ENCODE data around the gene IGSF21.

Gene IGSF21

GRCh38 chr1:18132022-18132710 is 24.6 kb downstream of the IGSF21 start:
- no peak for DNase-seq
- no peaks in the 10 kb centered on the region for H3K4me1 ChIP-seq (ENCODE audit: control insufficient read depth in 1 of 2, insufficient read depth in 2 of 2, low read length in 2 of 2)
- no peaks in the 10 kb centered on the region for H3K36me3 ChIP-seq (ENCODE audit: control insufficient read depth in 1 of 2, insufficient read depth in 2 of 2, low read length in 2 of 2)
- no peak overlapping the region for H3K23ac ChIP-seq (ENCODE audit: low read length)
- no peak overlapping the region for H3K14ac ChIP-seq (ENCODE audit: low read length)
- no peaks in the 10 kb centered on the region for H3K79me2 ChIP-seq (ENCODE audit: control insufficient read depth, insufficient read depth, low read length, poor library complexity)
- no peak overlapping the region for H2AK5ac ChIP-seq (ENCODE audit: low read length)
- H2BK5ac ChIP-seq (ENCODE audit: low read depth, low read length, poor library complexity): no peak overlapping the region
- H2BK120ac ChIP-seq (ENCODE audit: insufficient read depth, low read length, poor library complexity): no peak overlapping the region
- H3K27me3 ChIP-seq (ENCODE audit: insufficient read depth, low read length): no peaks in the 10 kb centered on the region
- no CpG with 5 or more reads among the region's 2 CpGs for WGBS (ENCODE audit: extremely low coverage, insufficient coverage, insufficient read length)
- H2BK12ac ChIP-seq (ENCODE audit: low read length): no peak overlapping the region
- no peak overlapping the region for H3K27ac ChIP-seq (ENCODE audit: low read depth, low read length)
- no peak overlapping the region for H2AFZ ChIP-seq (ENCODE audit: insufficient read depth, low read length, poor library complexity)
- no peak overlapping the region for H3K18ac ChIP-seq (ENCODE audit: low read length)
- no peak overlapping the region for H3K9ac ChIP-seq (ENCODE audit: low read length)
- H3K9me3 ChIP-seq (ENCODE audit: insufficient read depth, low read depth, low read length): no peaks in the 10 kb centered on the region
- no peak overlapping the region for H3K4me2 ChIP-seq (ENCODE audit: low read length)
- no peak overlapping the region for H3K4ac ChIP-seq (ENCODE audit: low read depth, low read length)
- no peak overlapping the region for H4K12ac ChIP-seq (ENCODE audit: low read depth, low read length)
- H3K79me1 ChIP-seq (ENCODE audit: low read length): no peaks in the 10 kb centered on the region
- no peak overlapping the region for H3K4me3 ChIP-seq (ENCODE audit: low read depth, low read length)
- H4K8ac ChIP-seq (ENCODE audit: low read depth, low read length): no peak overlapping the region
- no peak overlapping the region for H4K91ac ChIP-seq (ENCODE audit: low read depth, low read length)

GRCh38 chr1:18132711-18133541 is 25.3 kb downstream of the IGSF21 start:
- Histone ChIP-seq H3K14ac (ENCODE audit: low read length) (no peak overlapping the region), H3K27ac (ENCODE audit: low read depth, low read length) (no peak overlapping the region), H4K12ac (ENCODE audit: low read depth, low read length) (no peak overlapping the region), H4K91ac (ENCODE audit: low read depth, low read length) (no peak overlapping the region), H2AK5ac (ENCODE audit: low read length) (no peak overlapping the region), H2BK120ac (ENCODE audit: insufficient read depth, low read length, poor library complexity) (no peak overlapping the region), H3K4me1 (ENCODE audit: control insufficient read depth in 1 of 2, insufficient read depth in 2 of 2, low read length in 2 of 2) (no peaks in the 10 kb centered on the region), H2AFZ (ENCODE audit: insufficient read depth, low read length, poor library complexity) (no peak overlapping the region), H3K4me3 (ENCODE audit: low read depth, low read length) (no peak overlapping the region), H4K8ac (ENCODE audit: low read depth, low read length) (no peak overlapping the region), H3K4me2 (ENCODE audit: low read length) (no peak overlapping the region), H3K4ac (ENCODE audit: low read depth, low read length) (no peak overlapping the region), H2BK12ac (ENCODE audit: low read length) (no peak overlapping the region), H3K79me2 (ENCODE audit: control insufficient read depth, insufficient read depth, low read length, poor library complexity) (no peaks in the 10 kb centered on the region), H3K79me1 (ENCODE audit: low read length) (no peaks in the 10 kb centered on the region), H3K9ac (ENCODE audit: low read length) (no peak overlapping the region), H3K18ac (ENCODE audit: low read length) (no peak overlapping the region), H2BK5ac (ENCODE audit: low read depth, low read length, poor library complexity) (no peak overlapping the region), H3K36me3 (ENCODE audit: control insufficient read depth in 1 of 2, insufficient read depth in 2 of 2, low read length in 2 of 2) (no peaks in the 10 kb centered on the region), H3K23ac (ENCODE audit: low read length) (no peak overlapping the region), H3K27me3 (ENCODE audit: insufficient read depth, low read length) (no peaks in the 10 kb centered on the region), H3K9me3 (ENCODE audit: insufficient read depth, low read depth, low read length) (no peaks in the 10 kb centered on the region)
- no CpG with 5 or more reads among the region's 16 CpGs for WGBS (ENCODE audit: extremely low coverage, insufficient coverage, insufficient read length)
- DNase-seq: no peak

GRCh38 chr1:18134324-18135046 is 26.9 kb downstream of the IGSF21 start:
- no peak overlapping the region for H3K4ac ChIP-seq (ENCODE audit: low read depth, low read length)
- H3K18ac ChIP-seq (ENCODE audit: low read length): no peak overlapping the region
- H4K12ac ChIP-seq (ENCODE audit: low read depth, low read length): no peak overlapping the region
- no peak overlapping the region for H2BK12ac ChIP-seq (ENCODE audit: low read length)
- no CpG with 5 or more reads among the region's 6 CpGs for WGBS (ENCODE audit: extremely low coverage, insufficient coverage, insufficient read length)
- H3K9ac ChIP-seq (ENCODE audit: low read length): no peak overlapping the region
- no peak overlapping the region for H3K23ac ChIP-seq (ENCODE audit: low read length)
- H3K4me1 ChIP-seq (ENCODE audit: control insufficient read depth in 1 of 2, insufficient read depth in 2 of 2, low read length in 2 of 2): no peaks in the 10 kb centered on the region
- no peaks in the 10 kb centered on the region for H3K79me1 ChIP-seq (ENCODE audit: low read length)
- H4K8ac ChIP-seq (ENCODE audit: low read depth, low read length): no peak overlapping the region
- H2AFZ ChIP-seq (ENCODE audit: insufficient read depth, low read length, poor library complexity): no peak overlapping the region
- H3K27ac ChIP-seq (ENCODE audit: low read depth, low read length): no peak overlapping the region
- DNase-seq: no peak
- H3K14ac ChIP-seq (ENCODE audit: low read length): no peak overlapping the region
- H2AK5ac ChIP-seq (ENCODE audit: low read length): no peak overlapping the region
- no peak overlapping the region for H3K4me3 ChIP-seq (ENCODE audit: low read depth, low read length)
- no peaks in the 10 kb centered on the region for H3K9me3 ChIP-seq (ENCODE audit: insufficient read depth, low read depth, low read length)
- H3K27me3 ChIP-seq (ENCODE audit: insufficient read depth, low read length): no peaks in the 10 kb centered on the region
- no peaks in the 10 kb centered on the region for H3K79me2 ChIP-seq (ENCODE audit: control insufficient read depth, insufficient read depth, low read length, poor library complexity)
- H3K4me2 ChIP-seq (ENCODE audit: low read length): no peak overlapping the region
- H2BK5ac ChIP-seq (ENCODE audit: low read depth, low read length, poor library complexity): no peak overlapping the region
- H4K91ac ChIP-seq (ENCODE audit: low read depth, low read length): no peak overlapping the region
- H3K36me3 ChIP-seq (ENCODE audit: control insufficient read depth in 1 of 2, insufficient read depth in 2 of 2, low read length in 2 of 2): no peaks in the 10 kb centered on the region
- no peak overlapping the region for H2BK120ac ChIP-seq (ENCODE audit: insufficient read depth, low read length, poor library complexity)

- H3K18ac ChIP-seq (ENCODE audit: low read length): no peak overlapping the region
- no peaks in the 10 kb centered on the region for H3K27me3 ChIP-seq (ENCODE audit: insufficient read depth, low read length)
- H4K91ac ChIP-seq (ENCODE audit: low read depth, low read length): no peak overlapping the region
- no peak overlapping the region for H3K23ac ChIP-seq (ENCODE audit: low read length)
- no peaks in the 10 kb centered on the region for H3K79me2 ChIP-seq (ENCODE audit: control insufficient read depth, insufficient read depth, low read length, poor library complexity)
- no peaks in the 10 kb centered on the region for H3K9me3 ChIP-seq (ENCODE audit: insufficient read depth, low read depth, low read length)
- H3K4me3 ChIP-seq (ENCODE audit: low read depth, low read length): no peak overlapping the region
- H4K12ac ChIP-seq (ENCODE audit: low read depth, low read length): no peak overlapping the region
- H2AK5ac ChIP-seq (ENCODE audit: low read length): no peak overlapping the region
- no peak overlapping the region for H3K9ac ChIP-seq (ENCODE audit: low read length)
- DNase-seq: no peak
- H3K79me1 ChIP-seq (ENCODE audit: low read length): no peaks in the 10 kb centered on the region
- WGBS (ENCODE audit: extremely low coverage, insufficient coverage, insufficient read length): no CpG with 5 or more reads among the region's 8 CpGs
- no peaks in the 10 kb centered on the region for H3K36me3 ChIP-seq (ENCODE audit: control insufficient read depth in 1 of 2, insufficient read depth in 2 of 2, low read length in 2 of 2)
- no peak overlapping the region for H2BK5ac ChIP-seq (ENCODE audit: low read depth, low read length, poor library complexity)
- no peak overlapping the region for H2BK120ac ChIP-seq (ENCODE audit: insufficient read depth, low read length, poor library complexity)
- H2AFZ ChIP-seq (ENCODE audit: insufficient read depth, low read length, poor library complexity): no peak overlapping the region
- H2BK12ac ChIP-seq (ENCODE audit: low read length): no peak overlapping the region
- H3K4me2 ChIP-seq (ENCODE audit: low read length): no peak overlapping the region
- H4K8ac ChIP-seq (ENCODE audit: low read depth, low read length): no peak overlapping the region
- H3K27ac ChIP-seq (ENCODE audit: low read depth, low read length): no peak overlapping the region
- H3K14ac ChIP-seq (ENCODE audit: low read length): no peak overlapping the region
- no peaks in the 10 kb centered on the region for H3K4me1 ChIP-seq (ENCODE audit: control insufficient read depth in 1 of 2, insufficient read depth in 2 of 2, low read length in 2 of 2)
- H3K4ac ChIP-seq (ENCODE audit: low read depth, low read length): no peak overlapping the region
Measured at GRCh38 chr1:18137759-18138345, 30.3 kb downstream of the IGSF21 start.

All from trophoblast cell (in vitro differentiated cells and primary cell).